Lung (tissue), 12 donors: ENCODE results near the gene PRSS8. TPM values are rescaled to one million over a fixed set of nuclear protein-coding genes. Genes with fewer than 3 reads are reported as not detected.

Experiments used
- ATAC-seq: fragments of 200-7000 bp; cut with Tn5 transposase; one replicate; pipeline ENCODE4 v1.9.1; 2020; ENCODE audit warnings: moderate number of reproducible peaks; ENCODE audit not compliant: insufficient read depth, low FRiP score
- DNase-seq, 3 donors: peaks; one replicate each; pipeline ENCODE4 v3.0.0-alpha.2; 2013 to 2017
- H3K27ac ChIP-seq, 2 donors: one replicate each; pipeline ENCODE4 v1.5.1; 2013; ENCODE audit warnings: mild to moderate bottlenecking in 2 of 2, moderate library complexity in 2 of 2, control low read depth in 1 of 2, inconsistent platforms in 1 of 2, low read depth in 1 of 2, low read length in 1 of 2
- H3K27me3 ChIP-seq, 3 donors: one replicate each; pipeline ENCODE4 v1.5.1; 2013; ENCODE audit warnings: low read length in 2 of 3; ENCODE audit not compliant: control insufficient read depth in 3 of 3, insufficient read depth in 3 of 3
- H3K36me3 ChIP-seq, 4 donors: one replicate each; pipeline ENCODE4 v1.5.1; 2013; ENCODE audit warnings: low read length in 4 of 4, mild to moderate bottlenecking in 1 of 4, moderate library complexity in 1 of 4; ENCODE audit not compliant: control insufficient read depth in 4 of 4, insufficient read depth in 4 of 4
- H3K4me1 ChIP-seq, 5 donors: one replicate each; pipeline ENCODE4 v1.5.1; 2013; ENCODE audit warnings: low read length in 5 of 5, mild to moderate bottlenecking in 2 of 5, moderate library complexity in 1 of 5; ENCODE audit not compliant: control insufficient read depth in 5 of 5, insufficient read depth in 5 of 5
- H3K4me3 ChIP-seq: one replicate; pipeline ENCODE4 v1.5.1; 2013; ENCODE audit warnings: mild to moderate bottlenecking, control low read depth, moderate library complexity
- H3K9ac ChIP-seq, 2 donors: one replicate each; pipeline ENCODE4 v1.5.1; 2013; ENCODE audit warnings: low read length in 2 of 2, control low read depth in 1 of 2; ENCODE audit not compliant: insufficient read depth in 1 of 2
- H3K9me3 ChIP-seq, 4 donors: one replicate each; pipeline ENCODE4 v1.5.1; 2013; ENCODE audit warnings: low read length in 3 of 4, mild to moderate bottlenecking in 1 of 4, moderate library complexity in 1 of 4; ENCODE audit not compliant: control insufficient read depth in 4 of 4, insufficient read depth in 3 of 4
- WGBS, 2 donors: extraction: QIAGEN DNeasy Blood & Tissue Kit; methylation state at CpG; one replicate each; pipeline ENCODE4 v1.1.7; 2013; 5-methylcytosine and 5-hydroxymethylcytosine counted together
- polyA plus RNA-seq, 2 donors: library from polyadenylated mRNA; stranded (reverse); fragments of 200-250 nt; gene quantifications; one replicate each; pipeline ENCODE4 v1.2.1, GENCODE V29; 2013
- total RNA-seq, 2 donors: library from RNA; depleted of rRNA in 1 of 2; stranded (reverse); fragments of >200 nt in 1 of 2; gene quantifications; one replicate each; pipeline ENCODE4 v1.2.1, GENCODE V29; 2014 to 2021
- TF ChIP-seq, protein P1 (sequence below): IDR thresholded peaks from 2 replicates; pipeline ENCODE4 v1.5.1; 2012; ENCODE audit warnings: mild to moderate bottlenecking; ENCODE audit errors: control extremely low read depth, extremely low read depth
- donor health status: control.
- donor health status: control.
- donor health status: Bipolar disorder and iron deficiency.
- donor health status: healthy.
- donor health status: DM: yes; HTN: yes; CAD: no.

Gene PRSS8
- total and polyA plus RNA-seq, 4 donors, result 83.2 to 127 (median 89.8) TPM

DNA sequence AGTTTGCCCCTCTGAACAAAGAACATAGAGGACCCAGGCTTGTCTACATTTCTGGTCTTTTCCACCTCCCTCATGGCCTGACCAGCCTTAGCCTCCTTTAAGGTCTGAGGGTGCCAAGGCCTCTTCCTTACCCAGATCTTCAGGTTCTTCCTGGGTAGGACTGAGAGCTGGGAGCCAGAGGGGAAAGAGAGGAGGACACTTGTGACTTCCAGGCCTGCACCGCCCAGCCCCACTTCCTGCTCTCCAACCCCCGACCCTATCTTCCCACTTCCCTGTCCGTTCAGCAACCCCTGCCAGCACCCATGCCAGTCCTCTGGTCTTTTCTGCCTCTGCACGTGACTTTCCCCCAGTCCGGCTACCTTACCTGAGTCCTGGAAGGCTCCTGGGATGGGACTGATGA, 13.8 kb upstream of the PRSS8 start:
- H3K9me3 ChIP-seq, result no peaks in the 10 kb centered on the region
- H3K4me3 ChIP-seq, result no peak overlapping the region
- TF ChIP-seq, protein P1, sequence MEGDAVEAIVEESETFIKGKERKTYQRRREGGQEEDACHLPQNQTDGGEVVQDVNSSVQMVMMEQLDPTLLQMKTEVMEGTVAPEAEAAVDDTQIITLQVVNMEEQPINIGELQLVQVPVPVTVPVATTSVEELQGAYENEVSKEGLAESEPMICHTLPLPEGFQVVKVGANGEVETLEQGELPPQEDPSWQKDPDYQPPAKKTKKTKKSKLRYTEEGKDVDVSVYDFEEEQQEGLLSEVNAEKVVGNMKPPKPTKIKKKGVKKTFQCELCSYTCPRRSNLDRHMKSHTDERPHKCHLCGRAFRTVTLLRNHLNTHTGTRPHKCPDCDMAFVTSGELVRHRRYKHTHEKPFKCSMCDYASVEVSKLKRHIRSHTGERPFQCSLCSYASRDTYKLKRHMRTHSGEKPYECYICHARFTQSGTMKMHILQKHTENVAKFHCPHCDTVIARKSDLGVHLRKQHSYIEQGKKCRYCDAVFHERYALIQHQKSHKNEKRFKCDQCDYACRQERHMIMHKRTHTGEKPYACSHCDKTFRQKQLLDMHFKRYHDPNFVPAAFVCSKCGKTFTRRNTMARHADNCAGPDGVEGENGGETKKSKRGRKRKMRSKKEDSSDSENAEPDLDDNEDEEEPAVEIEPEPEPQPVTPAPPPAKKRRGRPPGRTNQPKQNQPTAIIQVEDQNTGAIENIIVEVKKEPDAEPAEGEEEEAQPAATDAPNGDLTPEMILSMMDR, result no peak
- H3K27me3 ChIP-seq, result peaks cover 0 to 24% (median 15%) of the 10 kb centered on the region in 3 donors
- no peak for DNase-seq
- no peaks in the 10 kb centered on the region for H3K4me1 ChIP-seq
- no peak overlapping the region for H3K9ac ChIP-seq
- 48 to 64% methylated on average over 5 of the region's 5 CpGs for WGBS, 2 donors
- H3K36me3 ChIP-seq, result no peaks in the 10 kb centered on the region
- no peak for ATAC-seq
- no peak overlapping the region for H3K27ac ChIP-seq

- no peak overlapping the region for H3K9ac ChIP-seq
- no peaks in the 10 kb centered on the region for H3K36me3 ChIP-seq
- H3K27ac ChIP-seq, result no peak overlapping the region
- H3K4me1 ChIP-seq, result no peaks in the 10 kb centered on the region
- DNase-seq (no peak), ATAC-seq (no peak)
- WGBS, 2 donors, result 82 to 90% methylated on average over 25 of the region's 25 CpGs
- TF ChIP-seq, protein P1, result no peak
- no peak overlapping the region for H3K4me3 ChIP-seq
- H3K9me3 ChIP-seq, result no peaks in the 10 kb centered on the region
- peaks cover 0 to 24% (median 15%) of the 10 kb centered on the region in 3 donors for H3K27me3 ChIP-seq
Measured at GRCh38 chr16:31148896-31149295, 13.4 kb upstream of the PRSS8 start.

DNA sequence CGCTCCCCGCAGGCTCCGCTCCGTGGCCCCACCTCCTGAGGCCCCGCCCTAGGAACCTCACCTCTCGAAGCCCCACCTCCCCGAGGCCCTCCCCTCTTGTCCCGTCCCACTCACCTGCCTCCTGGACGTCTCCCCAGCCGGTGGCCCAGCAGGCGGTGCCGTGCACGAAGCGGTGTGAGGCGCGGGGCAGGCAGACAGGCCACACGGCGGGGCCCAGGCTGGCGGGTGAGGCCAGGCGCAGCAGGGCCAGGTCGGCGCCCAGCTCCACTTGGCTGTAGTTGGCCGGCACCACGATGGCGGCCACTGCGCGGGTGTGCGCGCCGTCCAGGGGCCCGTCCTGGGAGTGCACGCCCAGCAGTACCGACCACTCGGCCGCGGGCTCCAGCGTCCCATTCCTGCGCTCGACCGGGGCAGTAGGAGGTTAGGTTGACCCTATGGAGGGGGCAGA, 12.8 kb upstream of the PRSS8 start:
- 26 to 43% methylated on average over 39 to 40 of the region's 40 CpGs for WGBS, 2 donors
- Histone ChIP-seq H3K27me3 (peaks cover 0 to 24% (median 15%) of the 10 kb centered on the region in 3 donors), H3K9me3 (no peaks in the 10 kb centered on the region), H3K4me1 (no peaks in the 10 kb centered on the region), H3K27ac (no peak overlapping the region), H3K4me3 (no peak overlapping the region), H3K36me3 (no peaks in the 10 kb centered on the region), H3K9ac (no peak overlapping the region)
- DNase-seq (peak in 1 of 3 donors; percentile 20), ATAC-seq (peak; percentile 85)
- TF ChIP-seq, protein P1, result no peak

DNA sequence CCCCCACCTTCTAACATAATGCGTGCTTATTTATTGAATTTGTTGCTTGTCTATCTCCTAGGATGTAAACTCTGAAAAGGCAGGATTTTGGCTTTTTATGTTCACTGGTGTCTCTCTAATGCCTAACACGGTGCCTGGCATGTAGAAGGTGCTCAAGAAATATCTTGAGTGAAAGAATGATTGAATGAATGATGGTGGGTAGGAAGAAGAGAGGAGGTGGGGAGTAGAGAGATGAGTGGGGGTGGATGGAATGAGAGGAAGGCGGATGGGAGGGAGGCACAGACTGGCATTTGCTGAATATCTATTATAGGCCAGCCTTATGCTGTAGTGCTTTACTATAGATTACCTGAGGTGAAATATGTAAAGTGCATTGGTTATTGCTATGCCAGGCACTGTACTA, 12.0 kb upstream of the PRSS8 start:
- H3K9me3 ChIP-seq, result no peaks in the 10 kb centered on the region
- TF ChIP-seq, protein P1, result no peak
- peaks cover 0 to 5% (median 0%) of the 10 kb centered on the region in 5 donors for H3K4me1 ChIP-seq
- DNase-seq (no peak), ATAC-seq (no peak)
- H3K27me3 ChIP-seq, result peaks cover 0 to 24% (median 15%) of the 10 kb centered on the region in 3 donors
- no peaks in the 10 kb centered on the region for H3K36me3 ChIP-seq
- WGBS, 2 donors, result 90 to 100% methylated on average over 3 of the region's 3 CpGs
- H3K9ac ChIP-seq, result no peak overlapping the region
- H3K4me3 ChIP-seq, result no peak overlapping the region
- no peak overlapping the region for H3K27ac ChIP-seq
